K562 (cell line): ENCODE measurements around the gene CERS4. TPM values are rescaled to one million over a fixed set of nuclear protein-coding genes. Genes with fewer than 3 reads are reported as not detected.

Experiments
- polyA plus RNA-seq, 8 experiments: library from polyadenylated mRNA; depleted of rRNA in 4 of 8; stranded (reverse) in 5 of 8; unstranded in 3 of 8; fragments of >200 nt; fragmentation: Nextera tagmentation in 2 of 8; fragmentation: Illumina TruSeq in 1 of 8; extraction: Ambion mirVana in 2 of 8; extraction: Trizol in 1 of 8; gene quantifications; 2 replicates each; pipeline versions ENCODE4 v1.2.1 to v1.2.3, GENCODE V29; 2011 to 2014; ENCODE audit warnings: inconsistent platforms in 1 of 8, missing spikeins in 1 of 8
- total RNA-seq, 7 experiments: library from RNA; depleted of rRNA in 6 of 7; stranded (reverse); fragments of >200 nt in 6 of 7; fragmentation: Illumina TruSeq in 2 of 7; extraction: Trizol in 2 of 7; gene quantifications; 2 replicates each; pipeline versions ENCODE4 v1.2.1 to v1.2.3, GENCODE V29; 2011 to 2021; ENCODE audit warnings: low replicate concordance in 1 of 7

CERS4 gene
- total and polyA plus RNA-seq, 9 of the 15 experiments (the other 6 are each of a cell fraction or from before 2014, with no cell fraction given) = 0.14 to 4.4 (median 2.9) TPM; not detected in 1

Other genes with a start within 250 kb of the CERS4 start
Only the 7 nearest of the 11 such genes appear.
- gene CCL25, start 156.6 kb upstream of the CERS4 start, total RNA-seq (2014; rRNA removed) = not detected in 2 replicates
- gene CCL25, start 156.6 kb upstream of the CERS4 start, total RNA-seq (2014; rRNA removed; fragmentation: Illumina TruSeq; extraction: Trizol) = not detected in 2 replicates
- not detected in 2 replicates for gene CCL25, start 156.6 kb upstream of the CERS4 start, total RNA-seq (2015; rRNA removed; fragmentation: Illumina TruSeq; extraction: Trizol)
- not detected in 2 replicates for gene CCL25, start 156.6 kb upstream of the CERS4 start, total RNA-seq (2021)
- gene CCL25, start 156.6 kb upstream of the CERS4 start, polyA plus RNA-seq (2011; rRNA removed) = 0.15 TPM in 1 of 2 replicates, not detected in the other
- not detected in 2 replicates for gene CCL25, start 156.6 kb upstream of the CERS4 start, polyA plus RNA-seq (2014; fragmentation: Illumina TruSeq; extraction: Trizol)
- not detected for gene CCL25, start 156.6 kb upstream of the CERS4 start, polyA plus RNA-seq (2014; fragmentation: Nextera tagmentation; extraction: Ambion mirVana)
- not detected in 2 replicates for gene CCL25, start 156.6 kb upstream of the CERS4 start, polyA plus RNA-seq (2014; rRNA removed)
- under 0.01 TPM in 1 of 2 replicates, not detected in the other for gene FBN3, start 59.8 kb upstream of the CERS4 start, total RNA-seq (2014; rRNA removed)
- not detected in 2 replicates for gene FBN3, start 59.8 kb upstream of the CERS4 start, total RNA-seq (2014; rRNA removed; fragmentation: Illumina TruSeq; extraction: Trizol)
- gene FBN3, start 59.8 kb upstream of the CERS4 start, total RNA-seq (2015; rRNA removed; fragmentation: Illumina TruSeq; extraction: Trizol) = not detected in 2 replicates
- 0.04 and 0.29 TPM in 2 replicates for gene FBN3, start 59.8 kb upstream of the CERS4 start, total RNA-seq (2021)
- 0.08 and 0.11 TPM in 2 replicates for gene FBN3, start 59.8 kb upstream of the CERS4 start, polyA plus RNA-seq (2011; rRNA removed)
- not detected in 2 replicates for gene FBN3, start 59.8 kb upstream of the CERS4 start, polyA plus RNA-seq (2014; fragmentation: Illumina TruSeq; extraction: Trizol)
- gene FBN3, start 59.8 kb upstream of the CERS4 start, polyA plus RNA-seq (2014; fragmentation: Nextera tagmentation; extraction: Ambion mirVana) = under 1 TPM in 1 of 2 experiments, not detected in 1; 0.01 TPM
- gene FBN3, start 59.8 kb upstream of the CERS4 start, polyA plus RNA-seq (2014; rRNA removed) = 0.01 and 0.03 TPM in 2 replicates
- 71.4 and 100 TPM in 2 replicates for gene CD320, start 99.0 kb downstream of the CERS4 start, total RNA-seq (2014; rRNA removed)
- 7.9 and 13.3 TPM in 2 replicates for gene CD320, start 99.0 kb downstream of the CERS4 start, total RNA-seq (2014; rRNA removed; fragmentation: Illumina TruSeq; extraction: Trizol)
- 42.3 and 45.6 TPM in 2 replicates for gene CD320, start 99.0 kb downstream of the CERS4 start, total RNA-seq (2015; rRNA removed; fragmentation: Illumina TruSeq; extraction: Trizol)
- 94.5 and 97.0 TPM in 2 replicates for gene CD320, start 99.0 kb downstream of the CERS4 start, total RNA-seq (2021)
- gene CD320, start 99.0 kb downstream of the CERS4 start, polyA plus RNA-seq (2011; rRNA removed) = 34.4 and 42.4 TPM in 2 replicates
- 29.4 and 47.0 TPM in 2 replicates for gene CD320, start 99.0 kb downstream of the CERS4 start, polyA plus RNA-seq (2014; fragmentation: Illumina TruSeq; extraction: Trizol)
- 1 to 10 TPM in 1 of 2 experiments, under 1 TPM in 1; 0.45 to 2.5 TPM for gene CD320, start 99.0 kb downstream of the CERS4 start, polyA plus RNA-seq (2014; fragmentation: Nextera tagmentation; extraction: Ambion mirVana)
- 75.0 and 81.0 TPM in 2 replicates for gene CD320, start 99.0 kb downstream of the CERS4 start, polyA plus RNA-seq (2014; rRNA removed)
- gene NDUFA7, start 112.0 kb downstream of the CERS4 start, total RNA-seq (2014; rRNA removed) = 114 and 148 TPM in 2 replicates
- 49.8 and 70.8 TPM in 2 replicates for gene NDUFA7, start 112.0 kb downstream of the CERS4 start, total RNA-seq (2014; rRNA removed; fragmentation: Illumina TruSeq; extraction: Trizol)
- 134 and 142 TPM in 2 replicates for gene NDUFA7, start 112.0 kb downstream of the CERS4 start, total RNA-seq (2015; rRNA removed; fragmentation: Illumina TruSeq; extraction: Trizol)
- 101 and 105 TPM in 2 replicates for gene NDUFA7, start 112.0 kb downstream of the CERS4 start, total RNA-seq (2021)
- 79.6 and 135 TPM in 2 replicates for gene NDUFA7, start 112.0 kb downstream of the CERS4 start, polyA plus RNA-seq (2011; rRNA removed)
- 212 and 228 TPM in 2 replicates for gene NDUFA7, start 112.0 kb downstream of the CERS4 start, polyA plus RNA-seq (2014; fragmentation: Illumina TruSeq; extraction: Trizol)
- gene NDUFA7, start 112.0 kb downstream of the CERS4 start, polyA plus RNA-seq (2014; fragmentation: Nextera tagmentation; extraction: Ambion mirVana) = 100 to 1,000 TPM; 312 to 348 TPM
- 152 and 187 TPM in 2 replicates for gene NDUFA7, start 112.0 kb downstream of the CERS4 start, polyA plus RNA-seq (2014; rRNA removed)
- 1,864 and 2,438 TPM in 2 replicates for gene RPS28, start 112.1 kb downstream of the CERS4 start, total RNA-seq (2014; rRNA removed)
- gene RPS28, start 112.1 kb downstream of the CERS4 start, total RNA-seq (2014; rRNA removed; fragmentation: Illumina TruSeq; extraction: Trizol) = 130 and 165 TPM in 2 replicates
- gene RPS28, start 112.1 kb downstream of the CERS4 start, total RNA-seq (2015; rRNA removed; fragmentation: Illumina TruSeq; extraction: Trizol) = 471 and 527 TPM in 2 replicates
- 2,747 and 3,081 TPM in 2 replicates for gene RPS28, start 112.1 kb downstream of the CERS4 start, total RNA-seq (2021)
- gene RPS28, start 112.1 kb downstream of the CERS4 start, polyA plus RNA-seq (2011; rRNA removed) = 662 and 1,013 TPM in 2 replicates
- gene RPS28, start 112.1 kb downstream of the CERS4 start, polyA plus RNA-seq (2014; fragmentation: Illumina TruSeq; extraction: Trizol) = 866 and 1,057 TPM in 2 replicates
- gene RPS28, start 112.1 kb downstream of the CERS4 start, polyA plus RNA-seq (2014; fragmentation: Nextera tagmentation; extraction: Ambion mirVana) = 1,000 to 10,000 TPM; 2,724 to 2,827 TPM
- 1,303 and 1,847 TPM in 2 replicates for gene RPS28, start 112.1 kb downstream of the CERS4 start, polyA plus RNA-seq (2014; rRNA removed)
- not detected in 2 replicates for gene KANK3, start 133.9 kb downstream of the CERS4 start, total RNA-seq (2014; rRNA removed)
- not detected in 2 replicates for gene KANK3, start 133.9 kb downstream of the CERS4 start, total RNA-seq (2014; rRNA removed; fragmentation: Illumina TruSeq; extraction: Trizol)
- gene KANK3, start 133.9 kb downstream of the CERS4 start, total RNA-seq (2015; rRNA removed; fragmentation: Illumina TruSeq; extraction: Trizol) = not detected in 2 replicates
- gene KANK3, start 133.9 kb downstream of the CERS4 start, total RNA-seq (2021) = 0.22 and 0.40 TPM in 2 replicates
- 0.08 TPM in 2 replicates for gene KANK3, start 133.9 kb downstream of the CERS4 start, polyA plus RNA-seq (2011; rRNA removed)
- 0.06 TPM in 1 of 2 replicates, not detected in the other for gene KANK3, start 133.9 kb downstream of the CERS4 start, polyA plus RNA-seq (2014; fragmentation: Illumina TruSeq; extraction: Trizol)
- under 1 TPM in 1 of 2 experiments, not detected in 1; 0.03 TPM for gene KANK3, start 133.9 kb downstream of the CERS4 start, polyA plus RNA-seq (2014; fragmentation: Nextera tagmentation; extraction: Ambion mirVana)
- gene KANK3, start 133.9 kb downstream of the CERS4 start, polyA plus RNA-seq (2014; rRNA removed) = not detected in 2 replicates
- 0.05 and 0.33 TPM in 2 replicates for gene ANGPTL4, start 154.8 kb downstream of the CERS4 start, total RNA-seq (2014; rRNA removed)
- gene ANGPTL4, start 154.8 kb downstream of the CERS4 start, total RNA-seq (2014; rRNA removed; fragmentation: Illumina TruSeq; extraction: Trizol) = not detected in 2 replicates
- gene ANGPTL4, start 154.8 kb downstream of the CERS4 start, total RNA-seq (2015; rRNA removed; fragmentation: Illumina TruSeq; extraction: Trizol) = 0.08 and 0.22 TPM in 2 replicates
- gene ANGPTL4, start 154.8 kb downstream of the CERS4 start, total RNA-seq (2021) = 0.20 and 0.24 TPM in 2 replicates
- 0.64 and 0.77 TPM in 2 replicates for gene ANGPTL4, start 154.8 kb downstream of the CERS4 start, polyA plus RNA-seq (2011; rRNA removed)
- gene ANGPTL4, start 154.8 kb downstream of the CERS4 start, polyA plus RNA-seq (2014; fragmentation: Illumina TruSeq; extraction: Trizol) = 0.32 TPM in 1 of 2 replicates, not detected in the other
- not detected for gene ANGPTL4, start 154.8 kb downstream of the CERS4 start, polyA plus RNA-seq (2014; fragmentation: Nextera tagmentation; extraction: Ambion mirVana)
- 0.15 and 0.85 TPM in 2 replicates for gene ANGPTL4, start 154.8 kb downstream of the CERS4 start, polyA plus RNA-seq (2014; rRNA removed)